Measurements from ENCODE around the gene SSBP3. TPM values are rescaled to one million over a fixed set of nuclear protein-coding genes. Genes with fewer than 3 reads are reported as not detected.
A peak's percentile ranks its signal among the peaks of the same experiment; 100 is the strongest.

SSBP3 gene
- total and polyA plus RNA-seq, 9 donors = 41.2 to 247 (median 156) TPM

- WGBS, 3 donors = 88 to 92% (median 90%) methylated on average over 9 of the region's 9 CpGs
- H3K4me1 ChIP-seq (ENCODE audit: insufficient read depth) = peaks cover 27% of the 10 kb centered on the region
- intact Hi-C loops (cut with DNase I) = no loop called here
Measured at GRCh38 chr1:54255026-54255702, 151.0 kb downstream of the SSBP3 start.

GRCh38 chr1:54254055-54254454 lies 152.1 kb downstream of the SSBP3 start:
- Histone ChIP-seq H3K9me3 (no peaks in the 10 kb centered on the region), H3K36me3 (no peaks in the 10 kb centered on the region), H3K4me3 (no peak overlapping the region), H3K4me1 (ENCODE audit: insufficient read depth) (peaks cover 27% of the 10 kb centered on the region), H3K27ac (peak overlapping the region in 1 of 2 donors; percentile 23), H3K27me3 (no peaks in the 10 kb centered on the region)
- no peak for TF ChIP-seq POLR2A (IDR thresholded peaks at IDR 0.05)
- no peak for TF ChIP-seq CTCF (IDR thresholded peaks at IDR 0.05)
- TF ChIP-seq EP300 (IDR thresholded peaks at IDR 0.05) = no peak
- intact Hi-C loops (cut with DNase I) = no loop called here
- WGBS, 3 donors = 53 to 61% (median 54%) methylated on average over 9 to 10 of the region's 10 CpGs
- peak in 2 of 5 donors; percentile 53 to 56 for DNase-seq

More at GRCh38 chr1:54255026-54255702, 151.0 kb downstream of the SSBP3 start:
- H3K27ac ChIP-seq = no peak overlapping the region
- no peaks in the 10 kb centered on the region for H3K36me3 ChIP-seq
- no peak for DNase-seq
- H3K4me3 ChIP-seq = no peak overlapping the region
- H3K27me3 ChIP-seq = no peaks in the 10 kb centered on the region
- no peaks in the 10 kb centered on the region for H3K9me3 ChIP-seq
- TF ChIP-seq EP300 (IDR thresholded peaks at IDR 0.05) (no peak), POLR2A (IDR thresholded peaks at IDR 0.05) (no peak), CTCF (IDR thresholded peaks at IDR 0.05) (no peak)

DNA sequence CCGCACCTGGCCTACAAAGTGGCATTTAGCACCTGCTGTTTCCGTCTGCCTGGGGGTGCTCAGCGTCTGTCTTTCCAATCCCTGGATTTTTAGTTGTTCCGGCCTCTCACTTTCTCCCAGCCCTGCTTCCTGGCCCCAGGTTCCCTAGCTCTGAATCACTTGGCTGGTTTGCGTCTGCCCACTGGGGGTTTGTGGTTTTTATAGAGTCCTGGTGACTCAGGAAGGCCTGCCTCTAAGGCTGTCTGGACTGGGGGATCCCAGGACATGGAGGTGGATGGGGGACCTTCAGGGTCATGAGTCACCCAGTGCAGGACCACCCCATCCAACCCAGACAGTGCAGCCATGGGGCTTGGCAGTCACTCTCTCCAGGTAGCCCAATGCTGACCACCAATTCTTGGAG lies 152.7 kb downstream of the SSBP3 start:
- H3K4me1 ChIP-seq (ENCODE audit: insufficient read depth) = peaks cover 25% of the 10 kb centered on the region
- H3K9me3 ChIP-seq = no peaks in the 10 kb centered on the region
- TF ChIP-seq CTCF (IDR thresholded peaks at IDR 0.05) (no peak), POLR2A (IDR thresholded peaks at IDR 0.05) (no peak), EP300 (IDR thresholded peaks at IDR 0.05) (no peak)
- no peaks in the 10 kb centered on the region for H3K27me3 ChIP-seq
- no peak for DNase-seq
- WGBS, 3 donors = 68 to 80% (median 69%) methylated on average over 5 of the region's 5 CpGs
- H3K4me3 ChIP-seq = no peak overlapping the region
- intact Hi-C loops (cut with DNase I) = no loop called here
- H3K36me3 ChIP-seq = no peaks in the 10 kb centered on the region
- H3K27ac ChIP-seq = peak overlapping the region in 1 of 2 donors; percentile 23

DNA sequence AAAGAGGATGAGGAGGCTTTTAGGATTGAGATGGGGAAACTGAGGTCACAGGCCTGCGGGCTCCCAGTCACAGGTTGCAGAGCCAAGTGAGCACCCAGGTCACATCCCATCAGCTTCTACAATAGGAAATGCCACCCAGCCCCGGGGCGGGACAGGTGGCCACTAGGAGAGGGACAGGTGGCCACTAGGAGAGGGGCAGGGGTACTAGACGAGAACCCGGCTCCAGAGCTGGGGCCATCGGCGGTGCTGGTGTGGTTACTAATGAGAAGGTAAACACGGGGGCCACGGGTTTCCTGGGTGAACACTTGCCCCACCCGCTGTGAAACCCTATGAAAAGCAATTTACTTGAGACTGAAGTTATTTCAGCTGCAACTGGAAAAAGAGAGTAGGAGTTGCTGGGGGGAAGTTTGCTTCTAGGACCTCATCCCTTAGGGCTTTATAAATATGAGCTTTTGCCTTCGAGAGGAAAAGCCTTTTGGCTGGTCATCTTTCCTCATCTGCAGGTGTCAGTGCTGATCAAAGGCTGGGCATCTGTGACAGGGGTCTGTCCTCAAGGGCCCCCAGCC lies 153.7 kb downstream of the SSBP3 start:
- H3K27me3 ChIP-seq = no peaks in the 10 kb centered on the region
- no peak for DNase-seq
- H3K9me3 ChIP-seq = no peaks in the 10 kb centered on the region
- H3K4me1 ChIP-seq (ENCODE audit: insufficient read depth) = peaks cover 18% of the 10 kb centered on the region
- intact Hi-C loops (cut with DNase I) = no loop called here
- no peaks in the 10 kb centered on the region for H3K36me3 ChIP-seq
- 86 to 89% (median 88%) methylated on average over 11 of the region's 11 CpGs for WGBS, 3 donors
- no peak overlapping the region for H3K27ac ChIP-seq
- no peak overlapping the region for H3K4me3 ChIP-seq
- TF ChIP-seq CTCF (IDR thresholded peaks at IDR 0.05) (no peak), POLR2A (IDR thresholded peaks at IDR 0.05) (no peak), EP300 (IDR thresholded peaks at IDR 0.05) (no peak)
